ENCODE measurements around the gene RSPO4. TPM values are rescaled to one million over a fixed set of nuclear protein-coding genes. Genes with fewer than 3 reads are reported as not detected.

The RSPO4 gene
- total and polyA plus RNA-seq, 2 donors (not counting 3 experiments of a cell fraction or from before 2014, with no cell fraction given), result not detected

GRCh38 chr20:944774-945410, 57.2 kb downstream of the RSPO4 start:
- H3K27ac ChIP-seq (ENCODE audit: insufficient read depth, low read depth, low read length), result no peak overlapping the region
- intact Hi-C loops (cut with micrococcal nuclease), result no loop called here
- dilution Hi-C loops (cut with MboI; ENCODE audit: extremely low pct_ligation_motif_present, low sequenced_read_pairs), result no loop called here
- TF ChIP-seq POLR2A (IDR thresholded peaks at IDR 0.05; ENCODE audit: low read depth, low read length), result no peak
- TF ChIP-seq FOS (IDR thresholded peaks at IDR 0.05; ENCODE audit: borderline replicate concordance, insufficient read depth, low read length), result no peak
- TF ChIP-seq, protein P1, sequence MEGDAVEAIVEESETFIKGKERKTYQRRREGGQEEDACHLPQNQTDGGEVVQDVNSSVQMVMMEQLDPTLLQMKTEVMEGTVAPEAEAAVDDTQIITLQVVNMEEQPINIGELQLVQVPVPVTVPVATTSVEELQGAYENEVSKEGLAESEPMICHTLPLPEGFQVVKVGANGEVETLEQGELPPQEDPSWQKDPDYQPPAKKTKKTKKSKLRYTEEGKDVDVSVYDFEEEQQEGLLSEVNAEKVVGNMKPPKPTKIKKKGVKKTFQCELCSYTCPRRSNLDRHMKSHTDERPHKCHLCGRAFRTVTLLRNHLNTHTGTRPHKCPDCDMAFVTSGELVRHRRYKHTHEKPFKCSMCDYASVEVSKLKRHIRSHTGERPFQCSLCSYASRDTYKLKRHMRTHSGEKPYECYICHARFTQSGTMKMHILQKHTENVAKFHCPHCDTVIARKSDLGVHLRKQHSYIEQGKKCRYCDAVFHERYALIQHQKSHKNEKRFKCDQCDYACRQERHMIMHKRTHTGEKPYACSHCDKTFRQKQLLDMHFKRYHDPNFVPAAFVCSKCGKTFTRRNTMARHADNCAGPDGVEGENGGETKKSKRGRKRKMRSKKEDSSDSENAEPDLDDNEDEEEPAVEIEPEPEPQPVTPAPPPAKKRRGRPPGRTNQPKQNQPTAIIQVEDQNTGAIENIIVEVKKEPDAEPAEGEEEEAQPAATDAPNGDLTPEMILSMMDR (IDR thresholded peaks at IDR 0.05; ENCODE audit: extremely low read depth in 1 of 2, insufficient read depth in 1 of 2, low read depth in 1 of 2, low read length in 2 of 2), result no peak
- no peak for TF ChIP-seq MYC (IDR thresholded peaks at IDR 0.05; ENCODE audit: low read depth, low read length)
- no peak for TF ChIP-seq POLR2AphosphoS5 (IDR thresholded peaks at IDR 0.05; ENCODE audit: insufficient read depth, low read depth, low read length)
- no peak for TF ChIP-seq MAX (IDR thresholded peaks at IDR 0.05; ENCODE audit: insufficient read depth, insufficient read length)
- no peak for TF ChIP-seq GATA2 (IDR thresholded peaks at IDR 0.05; ENCODE audit: insufficient read depth, insufficient read length, low read depth, low read length)
- no peak for TF ChIP-seq JUN (IDR thresholded peaks at IDR 0.05; ENCODE audit: borderline replicate concordance, insufficient read depth, insufficient read length, low read depth)
- no peak for TF ChIP-seq EZH2 (IDR thresholded peaks at IDR 0.05; ENCODE audit: borderline replicate concordance, low read depth, low read length, severe bottlenecking)
- H4K20me1 ChIP-seq (replicated peaks; ENCODE audit: control insufficient read depth, extremely low read depth, insufficient read depth, low read length), result no peaks in the 10 kb centered on the region
- H3K27me3 ChIP-seq (ENCODE audit: control insufficient read depth in 2 of 2, insufficient read depth in 2 of 2, low read length in 2 of 2), result peaks cover 0 to 5% of the 10 kb centered on the region in 2 experiments
- no peaks in the 10 kb centered on the region for H3K4me1 ChIP-seq (ENCODE audit: control insufficient read depth, extremely low read depth, insufficient read depth, low read length)
- no peaks in the 10 kb centered on the region for H3K9me3 ChIP-seq (replicated peaks; ENCODE audit: control insufficient read depth, insufficient read depth, low read length)
- H3K9me1 ChIP-seq (replicated peaks; ENCODE audit: control insufficient read depth, extremely low read depth, insufficient read depth, low read length), result no peaks in the 10 kb centered on the region
- H2AFZ ChIP-seq (ENCODE audit: low read depth, low read length), result no peak overlapping the region
- DNase-seq (ENCODE audit: low read depth, low spot score), result no peak
- BruUV-seq (replicated peaks), result no TSS peak
- H3K36me3 ChIP-seq (ENCODE audit: control insufficient read depth in 2 of 2, extremely low read depth in 1 of 2, insufficient read depth in 2 of 2, low read length in 2 of 2), result no peaks in the 10 kb centered on the region
- no peaks in the 10 kb centered on the region for H3K79me2 ChIP-seq (ENCODE audit: control insufficient read depth, insufficient read depth, low read length)
- H3K4me2 ChIP-seq (ENCODE audit: insufficient read depth, low read length), result no peak overlapping the region
- H3K9ac ChIP-seq (replicated peaks; ENCODE audit: extremely low read depth, insufficient read depth, low read length), result no peak overlapping the region
- no peak for FAIRE-seq
- ChIA-PET POLR2A (no interaction called here), CTCF (interaction anchor here (3.4 kb wide), 1 partner anchor 11 kb away, joined by 10 read pairs; no protein-coding TSS in a partner anchor)
- H3K4me3 ChIP-seq (replicated peaks in 1 of 3; ENCODE audit: insufficient read depth in 1 of 3, low read depth in 1 of 3, low read length in 3 of 3), result no peak overlapping the region
